Measurements from ENCODE around the gene PROKR2.

DNA sequence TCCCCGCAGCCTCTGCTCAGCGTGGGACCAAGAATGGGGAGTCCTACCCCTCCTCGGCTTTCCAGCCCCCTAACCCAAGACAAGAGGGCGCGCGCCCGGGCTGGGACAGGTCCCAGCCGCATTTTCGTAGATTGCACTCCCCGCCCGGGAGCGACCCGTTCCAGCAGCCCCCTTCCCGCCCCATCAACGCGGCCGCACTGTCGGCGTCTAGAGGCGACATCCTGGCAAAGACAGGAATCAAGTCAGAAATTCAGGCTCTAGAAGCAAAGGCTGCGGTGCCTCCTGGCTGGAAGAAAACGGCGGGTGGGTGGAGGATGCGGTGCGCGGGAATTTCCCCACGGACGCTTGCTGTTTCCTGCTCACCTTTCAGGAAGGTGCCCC lies 957 bp downstream of the PROKR2 start:
- TF ChIP-seq, protein P1, sequence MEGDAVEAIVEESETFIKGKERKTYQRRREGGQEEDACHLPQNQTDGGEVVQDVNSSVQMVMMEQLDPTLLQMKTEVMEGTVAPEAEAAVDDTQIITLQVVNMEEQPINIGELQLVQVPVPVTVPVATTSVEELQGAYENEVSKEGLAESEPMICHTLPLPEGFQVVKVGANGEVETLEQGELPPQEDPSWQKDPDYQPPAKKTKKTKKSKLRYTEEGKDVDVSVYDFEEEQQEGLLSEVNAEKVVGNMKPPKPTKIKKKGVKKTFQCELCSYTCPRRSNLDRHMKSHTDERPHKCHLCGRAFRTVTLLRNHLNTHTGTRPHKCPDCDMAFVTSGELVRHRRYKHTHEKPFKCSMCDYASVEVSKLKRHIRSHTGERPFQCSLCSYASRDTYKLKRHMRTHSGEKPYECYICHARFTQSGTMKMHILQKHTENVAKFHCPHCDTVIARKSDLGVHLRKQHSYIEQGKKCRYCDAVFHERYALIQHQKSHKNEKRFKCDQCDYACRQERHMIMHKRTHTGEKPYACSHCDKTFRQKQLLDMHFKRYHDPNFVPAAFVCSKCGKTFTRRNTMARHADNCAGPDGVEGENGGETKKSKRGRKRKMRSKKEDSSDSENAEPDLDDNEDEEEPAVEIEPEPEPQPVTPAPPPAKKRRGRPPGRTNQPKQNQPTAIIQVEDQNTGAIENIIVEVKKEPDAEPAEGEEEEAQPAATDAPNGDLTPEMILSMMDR (conservative IDR thresholded peaks at IDR 0.05 in 1 of 2, IDR thresholded peaks at IDR 0.05 in 1 of 2; ENCODE audit: low read depth in 1 of 2, low read length in 2 of 2), result no peak
- TF ChIP-seq EZH2 (IDR thresholded peaks at IDR 0.05; ENCODE audit: low read length, missing control alignments), result no peak

All from fibroblast of lung (primary cell).